Loucy (cell line): ENCODE measurements around the gene SPATA2L.

Experiments used
- H2AFZ ChIP-seq: fragments of 200-600 bp; sonication (generic); 2 replicates; pipeline ENCODE4 v1.6.0; 2016; ENCODE audit warnings: antibody characterized with exemption, mild to moderate bottlenecking, low read length, moderate library complexity
- H3F3A ChIP-seq: fragments of 200-600 bp; 2 replicates; pipeline ENCODE4 v1.6.0; 2016; ENCODE audit warnings: antibody characterized with exemption, low read depth, mild to moderate bottlenecking
- H3K27me3 ChIP-seq: fragments of 200-600 bp; sonication (generic); 2 replicates; pipeline ENCODE4 v1.6.1; 2014; ENCODE audit warnings: low read length, mild to moderate bottlenecking; ENCODE audit not compliant: insufficient read depth, poor library complexity, severe bottlenecking
- H3K36me3 ChIP-seq: fragments of 200-600 bp; sonication (generic); 2 replicates; pipeline ENCODE4 v1.6.1; 2016; ENCODE audit warnings: low read length; ENCODE audit not compliant: insufficient read depth
- H3K4me1 ChIP-seq: fragments of 200-600 bp; sonication (generic); 2 replicates; pipeline ENCODE4 v1.5.1; 2014; ENCODE audit warnings: low read length, mild to moderate bottlenecking; ENCODE audit not compliant: insufficient read depth, poor library complexity, severe bottlenecking
- H3K4me2 ChIP-seq: fragments of 200-600 bp; sonication (generic); 2 replicates; pipeline ENCODE4 v1.6.0; 2014; ENCODE audit warnings: antibody characterized with exemption, low read length, low read depth, mild to moderate bottlenecking; ENCODE audit not compliant: poor library complexity, severe bottlenecking
- H3K4me3 ChIP-seq: fragments of 200-600 bp; sonication (generic); 2 replicates; pipeline ENCODE4 v1.5.1; 2014; ENCODE audit warnings: low read length, mild to moderate bottlenecking, mixed read lengths; ENCODE audit not compliant: poor library complexity, severe bottlenecking
- H3K79me2 ChIP-seq: fragments of 200-600 bp; sonication (generic); 2 replicates; pipeline ENCODE4 v1.6.1; 2014; ENCODE audit warnings: low read length; ENCODE audit not compliant: insufficient read depth
- H3K9ac ChIP-seq: fragments of 200-600 bp; sonication (generic); 2 replicates; pipeline ENCODE4 v1.6.0; 2014; ENCODE audit warnings: mild to moderate bottlenecking, low read depth, low read length, moderate library complexity; ENCODE audit not compliant: poor library complexity, severe bottlenecking
- H3K9me2 ChIP-seq: fragments of 200-600 bp; sonication (generic); replicated peaks from 2 replicates; pipeline ENCODE4 v1.6.1; 2016; ENCODE audit warnings: low read depth, low read length, mixed read lengths
- H3K9me3 ChIP-seq: fragments of 200-600 bp; sonication (generic); 2 replicates; pipeline ENCODE4 v1.6.1; 2014; ENCODE audit warnings: mild to moderate bottlenecking, antibody characterized with exemption, low read length, low read depth; ENCODE audit not compliant: insufficient read depth
- H4K20me1 ChIP-seq: fragments of 200-600 bp; sonication (generic); 2 replicates; pipeline ENCODE4 v1.6.0; 2014; ENCODE audit warnings: antibody characterized with exemption, low read length, mild to moderate bottlenecking; ENCODE audit not compliant: insufficient read depth, poor library complexity, severe bottlenecking
- CTCF ChIP-seq: fragments of 200-600 bp; sonication (generic); conservative IDR thresholded peaks from 2 replicates; pipeline ENCODE4 v1.5.1; 2014; ENCODE audit warnings: mild to moderate bottlenecking, antibody characterized with exemption, low read length
- EZH2phosphoT487 ChIP-seq: fragments of 200-600 bp; IDR thresholded peaks from 2 replicates; pipeline ENCODE4 v1.6.1; 2018; ENCODE audit warnings: antibody characterized with exemption, mild to moderate bottlenecking, moderate library complexity, borderline replicate concordance

SPATA2L gene

GRCh38 chr16:89693931-89694783, 7.3 kb downstream of the SPATA2L start:
- no peak overlapping the region for H2AFZ ChIP-seq
- TF ChIP-seq CTCF (no peak), EZH2phosphoT487 (no peak)
- H3F3A ChIP-seq = no peaks in the 10 kb centered on the region
- H3K79me2 ChIP-seq = no peaks in the 10 kb centered on the region
- H3K9me2 ChIP-seq = no peaks in the 10 kb centered on the region
- H3K9ac ChIP-seq = no peak overlapping the region
- H4K20me1 ChIP-seq = no peaks in the 10 kb centered on the region
- no peak overlapping the region for H3K4me2 ChIP-seq
- no peaks in the 10 kb centered on the region for H3K9me3 ChIP-seq
- no peaks in the 10 kb centered on the region for H3K27me3 ChIP-seq
- H3K4me3 ChIP-seq = no peak overlapping the region
- peaks cover 14% of the 10 kb centered on the region for H3K4me1 ChIP-seq
- H3K36me3 ChIP-seq = no peaks in the 10 kb centered on the region

- H3K36me3 ChIP-seq = no peaks in the 10 kb centered on the region
- H3K9ac ChIP-seq = no peak overlapping the region
- H2AFZ ChIP-seq = no peak overlapping the region
- no peaks in the 10 kb centered on the region for H3K9me2 ChIP-seq
- H4K20me1 ChIP-seq = no peaks in the 10 kb centered on the region
- no peak overlapping the region for H3K4me2 ChIP-seq
- H3K4me1 ChIP-seq = peaks cover 14% of the 10 kb centered on the region
- H3K27me3 ChIP-seq = no peaks in the 10 kb centered on the region
- no peak overlapping the region for H3K4me3 ChIP-seq
- TF ChIP-seq CTCF = no peak
- no peak for TF ChIP-seq EZH2phosphoT487
- H3F3A ChIP-seq = no peaks in the 10 kb centered on the region
- peaks cover 3% of the 10 kb centered on the region; the same call in 1 of the 2 replicates for H3K79me2 ChIP-seq
- no peaks in the 10 kb centered on the region for H3K9me3 ChIP-seq
These were observed 8.2 kb downstream of the SPATA2L start for GRCh38 chr16:89693289-89693731.

GRCh38 chr16:89691986-89692569, 9.4 kb downstream of the SPATA2L start:
- H3K36me3 ChIP-seq = no peaks in the 10 kb centered on the region

More at GRCh38 chr16:89691986-89692569, 9.4 kb downstream of the SPATA2L start:
- no peaks in the 10 kb centered on the region for H4K20me1 ChIP-seq
- H3K4me2 ChIP-seq = no peak overlapping the region
- H3K79me2 ChIP-seq = peaks cover 13% of the 10 kb centered on the region; the same call in 1 of the 2 replicates
- H3K9ac ChIP-seq = no peak overlapping the region
- TF ChIP-seq CTCF = no peak
- TF ChIP-seq EZH2phosphoT487 = no peak
- no peaks in the 10 kb centered on the region for H3K27me3 ChIP-seq
- no peaks in the 10 kb centered on the region for H3F3A ChIP-seq
- peaks cover 16% of the 10 kb centered on the region for H3K4me1 ChIP-seq
- no peak overlapping the region for H2AFZ ChIP-seq
- H3K4me3 ChIP-seq = no peak overlapping the region
- H3K9me3 ChIP-seq = no peaks in the 10 kb centered on the region
- no peaks in the 10 kb centered on the region for H3K9me2 ChIP-seq
